HepG2 (cell line): ENCODE results near the gene EFEMP2. TPM values are rescaled to one million over a fixed set of nuclear protein-coding genes. Genes with fewer than 3 reads are reported as not detected.

ENCODE experiments used
- ATAC-seq: fragments of 200-7000 bp; cut with Tn5 transposase; 3 replicates; pipeline ENCODE4 v1.9.1; 2020; ENCODE audit warnings: mild to moderate bottlenecking, moderate library complexity
- BruUV-seq: library from RNA; stranded (reverse); fragments of 400-500 nt; replicated peaks from 2 replicates; lab custom pipeline; 2021; lab: Mats Ljungman, UMichigan
- CTCF ChIA-PET: fragments of 300-600 bp; formaldehyde crosslinking; extraction: SDS; loops from one replicate; lab custom pipeline; 2021; ENCODE audit warnings: low total read pairs, inconsistent platforms, low intra/inter-chr PET ratio; lab: Yijun Ruan, JAX
- POLR2A ChIA-PET: fragments of 350-600 bp; sonication (Branson Sonifier 250); formaldehyde crosslinking; loops from one replicate; lab custom pipeline; 2020; ENCODE audit warnings: antibody characterized with exemption, inconsistent platforms; lab: Yijun Ruan, JAX
- DNase-seq: peaks from one replicate; pipeline ENCODE4 v3.0.0-alpha.2; 2015; ENCODE audit warnings: low spot score
- FAIRE-seq: peaks from 3 replicates; lab custom pipeline; 2011; peaks lifted over from hg19 to GRCh38; lab: Jason Lieb, UNC
- H2AFZ ChIP-seq: one replicate; pipeline ENCODE4 v1.6.1; 2011; ENCODE audit warnings: low read length, inconsistent platforms
- H3K27ac ChIP-seq: fragments of 300-600 bp; 3 replicates; pipeline ENCODE4 v1.8.0; 2011; ENCODE audit warnings: mixed run types, mild to moderate bottlenecking, mixed read lengths, low read length, inconsistent platforms; ENCODE audit not compliant: insufficient read depth; ENCODE audit errors: extremely low read length
- H3K27me3 ChIP-seq, 2 experiments: fragments of 200-600 bp in 1 of 2; 2 replicates in 1 of 2; 3 replicates in 1 of 2; pipeline versions ENCODE4 v1.6.0 to v1.8.0; 2011; ENCODE audit warnings: low read length in 2 of 2, mild to moderate bottlenecking in 2 of 2, moderate library complexity in 2 of 2, inconsistent platforms in 1 of 2; ENCODE audit not compliant: insufficient read depth in 2 of 2, control insufficient read depth in 1 of 2
- H3K36me3 ChIP-seq, 2 experiments: fragments of 200-600 bp in 1 of 2; replicated peaks in 1 of 2; 2 replicates in 1 of 2; 3 replicates in 1 of 2; pipeline versions ENCODE4 v1.5.1 to v1.8.0; 2011; ENCODE audit warnings: low read length in 2 of 2, inconsistent platforms in 1 of 2; ENCODE audit not compliant: insufficient read depth in 2 of 2, control insufficient read depth in 1 of 2
- H3K4me1 ChIP-seq: 2 replicates; pipeline ENCODE4 v1.5.1; 2012; ENCODE audit warnings: low read length, inconsistent platforms; ENCODE audit not compliant: insufficient read depth
- H3K4me2 ChIP-seq: 2 replicates; pipeline ENCODE4 v1.6.0; 2011; ENCODE audit warnings: low read depth, low read length, inconsistent platforms
- H3K4me3 ChIP-seq, 3 experiments: fragments of 200-600 bp in 1 of 3; sonication (generic), shearing (Covaris generic) in 1 of 3; replicated peaks in 1 of 3; 2 replicates each; pipeline ENCODE4 v1.5.1; 2011 to 2016; ENCODE audit warnings: low read length in 3 of 3, inconsistent platforms in 2 of 3, low read depth in 2 of 3, mild to moderate bottlenecking in 2 of 3, control low read depth in 1 of 3, mixed read lengths in 1 of 3; ENCODE audit not compliant: insufficient read depth in 1 of 3
- H3K79me2 ChIP-seq: one replicate; pipeline ENCODE4 v1.6.1; 2011; ENCODE audit warnings: low read length, inconsistent platforms; ENCODE audit not compliant: insufficient read depth
- H3K9ac ChIP-seq: 2 replicates; pipeline ENCODE4 v1.6.0; 2011; ENCODE audit warnings: mild to moderate bottlenecking, low read depth, low read length, inconsistent platforms; ENCODE audit not compliant: insufficient read depth
- H3K9me3 ChIP-seq: 2 replicates; pipeline ENCODE4 v1.5.1; 2012; ENCODE audit warnings: mild to moderate bottlenecking, low read length
- H4K20me1 ChIP-seq: 2 replicates; pipeline ENCODE4 v1.6.0; 2011; ENCODE audit warnings: inconsistent platforms, mild to moderate bottlenecking, low read length, moderate library complexity; ENCODE audit not compliant: insufficient read depth
- CREM ChIP-seq, 2 experiments: sonication (generic) in 1 of 2; formaldehyde crosslinking in 1 of 2; IDR thresholded peaks; 2 replicates each; pipeline versions ENCODE4 v1.4.0 to v1.6.1; 2016 to 2020; ENCODE audit warnings: antibody characterized with exemption in 1 of 2, mild to moderate bottlenecking in 1 of 2, missing genetic modification reagents in 1 of 2
- KLF12 ChIP-seq: sonication (generic); formaldehyde crosslinking; IDR thresholded peaks from 2 replicates; pipeline ENCODE4 v1.4.0; 2020; ENCODE audit warnings: missing genetic modification reagents, borderline replicate concordance
- KLF6 ChIP-seq: IDR thresholded peaks from 2 replicates; pipeline ENCODE4 v1.8.0; 2016; ENCODE audit warnings: missing biosample characterization, missing genetic modification reagents
- MXD4 ChIP-seq: IDR thresholded peaks from 2 replicates; pipeline ENCODE4 v1.6.1; 2016; ENCODE audit warnings: mild to moderate bottlenecking, missing biosample characterization, missing genetic modification reagents
- MYC ChIP-seq: sonication (generic); formaldehyde crosslinking; IDR thresholded peaks from 2 replicates; pipeline ENCODE4 v1.9.0; 2021; ENCODE audit warnings: missing genetic modification reagents, borderline replicate concordance
- NCOA5 ChIP-seq: sonication (generic); formaldehyde crosslinking; IDR thresholded peaks from 2 replicates; pipeline ENCODE4 v1.4.0; 2020; ENCODE audit warnings: missing genetic modification reagents
- RAD21 ChIP-seq: fragments of 450-650 bp; formaldehyde crosslinking; IDR thresholded peaks from 2 replicates; pipeline ENCODE4 v1.5.0; 2020; ENCODE audit warnings: mild to moderate bottlenecking
- SOX13 ChIP-seq, 3 experiments: fragments of 450-650 bp in 1 of 3; sonication (generic) in 1 of 3; formaldehyde crosslinking in 1 of 3; IDR thresholded peaks in 2 of 3; conservative IDR thresholded peaks in 1 of 3; 2 replicates each; pipeline versions ENCODE4 v1.5.0 to v1.6.1; 2016 to 2020; ENCODE audit warnings: antibody characterized with exemption in 1 of 3, mild to moderate bottlenecking in 1 of 3, missing compliant biosample characterization in 1 of 3, missing genetic modification reagents in 1 of 3, moderate library complexity in 1 of 3
- SOX6 ChIP-seq, 2 experiments: fragments of 450-650 bp in 1 of 2; sonication (generic) in 1 of 2; formaldehyde crosslinking in 1 of 2; IDR thresholded peaks; 2 replicates each; pipeline versions ENCODE4 v1.4.0 to v1.6.1; 2017 to 2020; ENCODE audit warnings: antibody characterized with exemption in 1 of 2, mild to moderate bottlenecking in 1 of 2, missing genetic modification reagents in 1 of 2
- U2AF2 ChIP-seq: fragments of 200-400 bp; formaldehyde crosslinking; IDR thresholded peaks from 2 replicates; pipeline ENCODE4 v1.6.1; 2017; ENCODE audit warnings: low read depth, mild to moderate bottlenecking, low read length
- ZFX ChIP-seq: sonication (generic); formaldehyde crosslinking; IDR thresholded peaks from 2 replicates; pipeline ENCODE4 v1.4.0; 2020; ENCODE audit warnings: mild to moderate bottlenecking, low read depth, missing genetic modification reagents, moderate library complexity
- ZNF629 ChIP-seq: sonication (generic); formaldehyde crosslinking; conservative IDR thresholded peaks from 2 replicates; pipeline ENCODE4 v1.5.0; 2020; ENCODE audit warnings: missing genetic modification reagents
- WGBS: methylation state at CpG from one replicate; pipeline ENCODE4 v1.1.6; 2017; ENCODE audit warnings: low lambda C conversion rate; 5-methylcytosine and 5-hydroxymethylcytosine counted together
- in situ Hi-C: cut with HindIII; loops from 2 replicates; pipeline ENCODE4 v1.10.0; 2017; ENCODE audit warnings: low pct_unique_long_range_greater_than_20kb; ENCODE audit not compliant: extremely low pct_ligation_motif_present
- intact Hi-C: fragments of 100-400 bp; cut with micrococcal nuclease; formaldehyde crosslinking; loops from one replicate; pipeline ENCODE4 v1.10.0; 2022; ENCODE audit not compliant: unreplicated experiment
- polyA plus RNA-seq, 8 experiments: library from polyadenylated mRNA; depleted of rRNA in 3 of 8; stranded (reverse) in 7 of 8; unstranded in 1 of 8; fragments of >200 nt; fragmentation: Illumina TruSeq in 4 of 8; extraction: Trizol in 4 of 8; gene quantifications; 2 replicates each; pipeline versions ENCODE4 v1.2.1 to v1.2.3, GENCODE V29; 2011 to 2016; ENCODE audit warnings: low read depth in 4 of 8, missing spikeins in 1 of 8, mixed read lengths in 1 of 8; ENCODE audit not compliant: insufficient read depth in 1 of 8
- total RNA-seq, 5 experiments: library from RNA; depleted of rRNA; stranded (reverse); fragments of >200 nt; fragmentation: Illumina TruSeq; extraction: Trizol; gene quantifications; 2 replicates each; pipeline ENCODE4 v1.2.3, GENCODE V29; 2016; ENCODE audit warnings: low read depth in 1 of 5
- TF ChIP-seq, protein P1 (sequence below): sonication (generic); formaldehyde crosslinking; IDR thresholded peaks from 2 replicates; pipeline ENCODE4 v1.4.0; 2020; ENCODE audit warnings: missing genetic modification reagents
- TF ChIP-seq, protein P2 (sequence below): IDR thresholded peaks from 2 replicates; pipeline ENCODE4 v1.6.1; 2012; ENCODE audit warnings: inconsistent platforms
- TF ChIP-seq, protein P3 (sequence below): IDR thresholded peaks from 2 replicates; pipeline ENCODE4 v1.6.1; 2016; ENCODE audit warnings: mild to moderate bottlenecking, missing biosample characterization, missing genetic modification reagents
- TF ChIP-seq, protein P4 (sequence below): sonication (generic); formaldehyde crosslinking; IDR thresholded peaks from 2 replicates; pipeline ENCODE4 v1.4.0; 2020; ENCODE audit warnings: mild to moderate bottlenecking, missing genetic modification reagents

EFEMP2 gene
- total and polyA plus RNA-seq, 2 of the 13 experiments (the other 11 are each of a cell fraction or from before 2014, with no cell fraction given): 7.4 to 29.7 TPM

DNA sequence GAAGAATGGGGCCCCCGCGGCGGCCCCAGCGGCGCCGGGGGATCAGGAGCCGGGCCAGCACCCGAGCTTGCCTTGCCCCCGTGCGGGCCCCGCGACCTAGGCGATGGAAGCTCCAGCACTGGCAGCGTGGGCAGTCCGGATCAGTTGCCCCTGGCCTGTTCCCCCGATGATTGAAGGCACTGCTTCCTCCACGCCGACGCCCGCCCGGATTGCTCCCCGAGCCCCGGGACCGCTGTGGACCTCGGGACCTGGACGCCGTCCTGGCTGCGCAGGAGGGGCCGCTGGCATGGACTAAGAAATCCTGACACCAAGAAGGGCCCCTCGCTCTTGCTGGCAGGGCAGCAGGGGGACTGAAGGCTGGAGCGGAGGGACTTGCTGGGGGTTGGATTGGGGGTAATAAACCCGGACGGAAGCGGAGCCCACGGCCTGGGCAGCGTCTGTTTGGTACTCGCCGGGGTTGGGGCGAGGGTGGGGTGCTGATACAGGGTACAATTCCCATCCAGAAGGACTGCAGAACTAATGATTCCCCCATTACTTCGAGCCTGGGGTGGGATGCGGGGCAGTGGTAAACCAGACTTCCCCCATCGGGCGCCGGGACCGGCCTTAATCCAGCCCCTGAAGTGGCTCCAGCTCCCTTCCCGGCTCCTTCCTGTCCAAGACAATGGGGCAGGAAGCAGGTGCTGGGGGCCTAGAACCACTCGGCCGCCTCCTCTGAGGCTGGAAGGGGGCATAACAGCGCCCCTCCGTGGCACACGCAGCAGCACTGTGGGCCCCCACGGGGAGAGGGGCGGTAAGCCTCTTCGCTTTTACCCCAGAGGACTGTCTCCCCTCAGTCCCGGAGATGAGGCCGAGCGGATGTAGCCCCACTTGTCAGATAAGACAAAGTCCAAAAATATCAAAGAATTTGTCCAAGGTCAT is 18.9 kb upstream of the EFEMP2 start:
- peak overlapping the region; percentile 77 to 91 (median 82) for H3K4me3 ChIP-seq
- CTCF ChIA-PET: interaction anchor here (6.9 kb wide), 1 partner anchor 98 kb away, joined by 63 read pairs; no protein-coding TSS in a partner anchor
- intact Hi-C loops (loop anchor here (2.0 kb wide), 1 partner anchor 27 kb away; the partner anchor contains the start of genes C11orf68 and DRAP1), in situ Hi-C loops (no loop called here)
- peak overlapping the region; percentile 99 for H3K4me2 ChIP-seq
- BruUV-seq: TSS peak; percentile 80
- POLR2A ChIA-PET: interaction anchor here (0.6 to 7.6 kb wide), 28 partner anchors 9 to 421 kb away, joined by 3 to 95 read pairs (median 4); partner anchors contain the start of genes BANF1, C11orf68, EFEMP2 and EIF1AD
- H3K27ac ChIP-seq: peak overlapping the region; percentile 77
- no peak overlapping the region for H2AFZ ChIP-seq
- DNase-seq: peak; percentile 78
- H3K9me3 ChIP-seq: no peaks in the 10 kb centered on the region
- peak; percentile 21 for ATAC-seq
- peaks cover 15% of the 10 kb centered on the region for H3K79me2 ChIP-seq
- WGBS: 1% methylated on average over 11 of the region's 57 CpGs
- FAIRE-seq: no peak
- H3K27me3 ChIP-seq: no peaks in the 10 kb centered on the region; a peak in 1 of 5 replicates
- no peaks in the 10 kb centered on the region for H4K20me1 ChIP-seq
- peak overlapping the region; percentile 90 for H3K9ac ChIP-seq
- H3K36me3 ChIP-seq: peaks cover 2 to 13% of the 10 kb centered on the region in 2 experiments; a peak in 2 of 5 replicates
- H3K4me1 ChIP-seq: peaks cover 59% of the 10 kb centered on the region
- peak; percentile 3; the same call in 1 of the 2 replicates for TF ChIP-seq SOX13 (IDR thresholded peaks at IDR 0.05)
- TF ChIP-seq SOX13 (CRISPR knock-in tag; conservative IDR thresholded peaks at IDR 0.05 in 1 of 2, IDR thresholded peaks at IDR 0.05 in 1 of 2): 0 out of 4 replicates have a peak, but pooled peaks of 1 of the 2 experiments have one; percentile 18
- TF ChIP-seq MXD4: peak; percentile 24
- TF ChIP-seq, protein P1, sequence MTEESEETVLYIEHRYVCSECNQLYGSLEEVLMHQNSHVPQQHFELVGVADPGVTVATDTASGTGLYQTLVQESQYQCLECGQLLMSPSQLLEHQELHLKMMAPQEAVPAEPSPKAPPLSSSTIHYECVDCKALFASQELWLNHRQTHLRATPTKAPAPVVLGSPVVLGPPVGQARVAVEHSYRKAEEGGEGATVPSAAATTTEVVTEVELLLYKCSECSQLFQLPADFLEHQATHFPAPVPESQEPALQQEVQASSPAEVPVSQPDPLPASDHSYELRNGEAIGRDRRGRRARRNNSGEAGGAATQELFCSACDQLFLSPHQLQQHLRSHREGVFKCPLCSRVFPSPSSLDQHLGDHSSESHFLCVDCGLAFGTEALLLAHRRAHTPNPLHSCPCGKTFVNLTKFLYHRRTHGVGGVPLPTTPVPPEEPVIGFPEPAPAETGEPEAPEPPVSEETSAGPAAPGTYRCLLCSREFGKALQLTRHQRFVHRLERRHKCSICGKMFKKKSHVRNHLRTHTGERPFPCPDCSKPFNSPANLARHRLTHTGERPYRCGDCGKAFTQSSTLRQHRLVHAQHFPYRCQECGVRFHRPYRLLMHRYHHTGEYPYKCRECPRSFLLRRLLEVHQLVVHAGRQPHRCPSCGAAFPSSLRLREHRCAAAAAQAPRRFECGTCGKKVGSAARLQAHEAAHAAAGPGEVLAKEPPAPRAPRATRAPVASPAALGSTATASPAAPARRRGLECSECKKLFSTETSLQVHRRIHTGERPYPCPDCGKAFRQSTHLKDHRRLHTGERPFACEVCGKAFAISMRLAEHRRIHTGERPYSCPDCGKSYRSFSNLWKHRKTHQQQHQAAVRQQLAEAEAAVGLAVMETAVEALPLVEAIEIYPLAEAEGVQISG (CRISPR knock-in tag): peak; percentile 43; the same call in 1 of the 2 replicates
- peak; percentile 24; the same call in 1 of the 2 replicates for TF ChIP-seq RAD21 (CRISPR knock-in tag)
- peak; percentile 82 for TF ChIP-seq ZFX
- TF ChIP-seq, protein P2, sequence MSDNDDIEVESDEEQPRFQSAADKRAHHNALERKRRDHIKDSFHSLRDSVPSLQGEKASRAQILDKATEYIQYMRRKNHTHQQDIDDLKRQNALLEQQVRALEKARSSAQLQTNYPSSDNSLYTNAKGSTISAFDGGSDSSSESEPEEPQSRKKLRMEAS: peak; percentile 48; the same call in 1 of the 2 replicates
- TF ChIP-seq SOX6 (IDR thresholded peaks at IDR 0.05): no peak
- peak; percentile 38; the same call in 1 of the 2 replicates for TF ChIP-seq SOX6 (CRISPR knock-in tag; IDR thresholded peaks at IDR 0.05)
- 0 out of 2 replicates have a peak, but pooled peaks have one; percentile 54 for TF ChIP-seq NCOA5 (CRISPR knock-in tag)
- peak; percentile 66; the same call in 1 of the 2 replicates for TF ChIP-seq MYC
- TF ChIP-seq KLF6 (CRISPR knock-in tag): 0 out of 2 replicates have a peak, but pooled peaks have one; percentile 8
- TF ChIP-seq, protein P3, sequence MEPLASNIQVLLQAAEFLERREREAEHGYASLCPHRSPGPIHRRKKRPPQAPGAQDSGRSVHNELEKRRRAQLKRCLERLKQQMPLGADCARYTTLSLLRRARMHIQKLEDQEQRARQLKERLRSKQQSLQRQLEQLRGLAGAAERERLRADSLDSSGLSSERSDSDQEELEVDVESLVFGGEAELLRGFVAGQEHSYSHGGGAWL (CRISPR knock-in tag): 0 out of 2 replicates have a peak, but pooled peaks have one; percentile 40
- TF ChIP-seq, protein P4, sequence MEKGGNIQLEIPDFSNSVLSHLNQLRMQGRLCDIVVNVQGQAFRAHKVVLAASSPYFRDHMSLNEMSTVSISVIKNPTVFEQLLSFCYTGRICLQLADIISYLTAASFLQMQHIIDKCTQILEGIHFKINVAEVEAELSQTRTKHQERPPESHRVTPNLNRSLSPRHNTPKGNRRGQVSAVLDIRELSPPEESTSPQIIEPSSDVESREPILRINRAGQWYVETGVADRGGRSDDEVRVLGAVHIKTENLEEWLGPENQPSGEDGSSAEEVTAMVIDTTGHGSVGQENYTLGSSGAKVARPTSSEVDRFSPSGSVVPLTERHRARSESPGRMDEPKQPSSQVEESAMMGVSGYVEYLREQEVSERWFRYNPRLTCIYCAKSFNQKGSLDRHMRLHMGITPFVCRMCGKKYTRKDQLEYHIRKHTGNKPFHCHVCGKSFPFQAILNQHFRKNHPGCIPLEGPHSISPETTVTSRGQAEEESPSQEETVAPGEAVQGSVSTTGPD (CRISPR knock-in tag): no peak
- no peak for TF ChIP-seq U2AF2
- TF ChIP-seq KLF12 (CRISPR knock-in tag): 0 out of 2 replicates have a peak, but pooled peaks have one; percentile 55
- peak; percentile 34; the same call in 1 of the 2 replicates for TF ChIP-seq CREM (IDR thresholded peaks at IDR 0.05)
- no peak for TF ChIP-seq CREM (CRISPR knock-in tag; IDR thresholded peaks at IDR 0.05)
- TF ChIP-seq ZNF629: peak; percentile 52; the same call in 1 of the 2 replicates
